Ovary (tissue), 3 donors: ENCODE results near the gene ARHGAP28.

Experiments used
- EP300 ChIP-seq: sonication (generic); formaldehyde crosslinking; IDR thresholded peaks from one replicate; pipeline ENCODE4 v1.6.1; 2017; ENCODE audit warnings: antibody characterized with exemption
- POLR2A ChIP-seq: fragments of 450-650 bp; IDR thresholded peaks from one replicate; pipeline ENCODE4 v1.6.1; 2017; ENCODE audit warnings: antibody characterized with exemption, mild to moderate bottlenecking, moderate library complexity
- TF ChIP-seq, protein P1 (sequence below), 3 donors: fragments of 450-650 bp in 2 of 3; fragments of 200-600 bp in 1 of 3; IDR thresholded peaks; one replicate each; pipeline versions ENCODE4 v1.5.1 to v1.8.0; 2016 to 2022; ENCODE audit warnings: antibody characterized with exemption in 3 of 3, mild to moderate bottlenecking in 1 of 3
- donor health status: DM: no; HTN: no; CAD: no.

GRCh38 chr18:6942742-6943141, 213.2 kb downstream of the ARHGAP28 start:
- TF ChIP-seq, protein P1, sequence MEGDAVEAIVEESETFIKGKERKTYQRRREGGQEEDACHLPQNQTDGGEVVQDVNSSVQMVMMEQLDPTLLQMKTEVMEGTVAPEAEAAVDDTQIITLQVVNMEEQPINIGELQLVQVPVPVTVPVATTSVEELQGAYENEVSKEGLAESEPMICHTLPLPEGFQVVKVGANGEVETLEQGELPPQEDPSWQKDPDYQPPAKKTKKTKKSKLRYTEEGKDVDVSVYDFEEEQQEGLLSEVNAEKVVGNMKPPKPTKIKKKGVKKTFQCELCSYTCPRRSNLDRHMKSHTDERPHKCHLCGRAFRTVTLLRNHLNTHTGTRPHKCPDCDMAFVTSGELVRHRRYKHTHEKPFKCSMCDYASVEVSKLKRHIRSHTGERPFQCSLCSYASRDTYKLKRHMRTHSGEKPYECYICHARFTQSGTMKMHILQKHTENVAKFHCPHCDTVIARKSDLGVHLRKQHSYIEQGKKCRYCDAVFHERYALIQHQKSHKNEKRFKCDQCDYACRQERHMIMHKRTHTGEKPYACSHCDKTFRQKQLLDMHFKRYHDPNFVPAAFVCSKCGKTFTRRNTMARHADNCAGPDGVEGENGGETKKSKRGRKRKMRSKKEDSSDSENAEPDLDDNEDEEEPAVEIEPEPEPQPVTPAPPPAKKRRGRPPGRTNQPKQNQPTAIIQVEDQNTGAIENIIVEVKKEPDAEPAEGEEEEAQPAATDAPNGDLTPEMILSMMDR (IDR thresholded peaks at IDR 0.05), result no peak
- TF ChIP-seq POLR2A (no peak), EP300 (no peak)
